CD4-positive, alpha-beta memory T cell (primary cell): Measurements from ENCODE around the gene GAS2. TPM values are rescaled to one million over a fixed set of nuclear protein-coding genes. Genes with fewer than 3 reads are reported as not detected.

Experiments
- CTCF ChIA-PET: fragments of 350-600 bp; sonication (Branson Sonifier 250); formaldehyde crosslinking; loops from one replicate; lab custom pipeline; 2021; ENCODE audit warnings: inconsistent platforms; ENCODE audit not compliant: partially characterized antibody; lab: Charles Lee
- POLR2A ChIA-PET: fragments of 350-600 bp; sonication (Branson Sonifier 250); formaldehyde crosslinking; loops from one replicate; lab custom pipeline; 2021; ENCODE audit not compliant: partially characterized antibody; lab: Charles Lee
- DNase-seq, 5 donors: peaks; one replicate each; pipeline versions ENCODE4 v3.0.0 to v3.0.0-alpha.2; 2020 to 2022; ENCODE audit warnings: mixed read lengths in 1 of 5
- H3K27ac ChIP-seq: one replicate; pipeline ENCODE4 v1.7.0; 2013; ENCODE audit warnings: low read depth, low read length
- H3K27me3 ChIP-seq: 2 replicates; pipeline ENCODE4 v1.7.0; 2013; ENCODE audit warnings: mild to moderate bottlenecking, low read length, moderate library complexity; ENCODE audit not compliant: insufficient read depth
- H3K36me3 ChIP-seq: 2 replicates; pipeline ENCODE4 v1.7.0; 2013; ENCODE audit warnings: mild to moderate bottlenecking, low read length, moderate library complexity; ENCODE audit not compliant: insufficient read depth
- H3K4me1 ChIP-seq: 2 replicates; pipeline ENCODE4 v1.7.0; 2013; ENCODE audit warnings: mild to moderate bottlenecking, low read length, moderate library complexity; ENCODE audit not compliant: insufficient read depth
- H3K4me3 ChIP-seq, 2 donors: one replicate each; pipeline ENCODE4 v1.7.0; 2013; ENCODE audit warnings: low read length in 2 of 2, mild to moderate bottlenecking in 1 of 2
- H3K9me3 ChIP-seq, 2 donors: one replicate each; pipeline ENCODE4 v1.7.0; 2013; ENCODE audit warnings: low read length in 2 of 2, control low read depth in 1 of 2; ENCODE audit not compliant: control insufficient read depth in 1 of 2
- H3K27ac Mint-ChIP-seq, 7 donors: one replicate each; pipeline ENCODE4 v1.8.0; 2020 to 2021; ENCODE audit warnings: mixed read lengths in 7 of 7, mild to moderate bottlenecking in 6 of 7, inconsistent platforms in 3 of 7, moderate library complexity in 3 of 7
- H3K27me3 Mint-ChIP-seq, 2 donors: one replicate each; pipeline ENCODE4 v1.8.0; 2020 to 2021; ENCODE audit warnings: mixed read lengths in 2 of 2
- H3K36me3 Mint-ChIP-seq, 2 donors: one replicate each; pipeline ENCODE4 v1.8.0; 2020 to 2021; ENCODE audit warnings: mixed read lengths in 2 of 2, inconsistent platforms in 1 of 2, mild to moderate bottlenecking in 1 of 2
- H3K4me1 Mint-ChIP-seq, 4 donors: one replicate each; pipeline ENCODE4 v1.8.0; 2020 to 2021; ENCODE audit warnings: mixed read lengths in 4 of 4, mild to moderate bottlenecking in 1 of 4
- H3K4me3 Mint-ChIP-seq, 8 donors: one replicate each; pipeline ENCODE4 v1.8.0; 2020 to 2021; ENCODE audit warnings: mixed read lengths in 8 of 8, mild to moderate bottlenecking in 7 of 8, moderate library complexity in 6 of 8, inconsistent platforms in 3 of 8
- H3K9me3 Mint-ChIP-seq, 8 donors: one replicate each; pipeline ENCODE4 v1.8.0; 2020 to 2021; ENCODE audit warnings: mixed read lengths in 8 of 8, mild to moderate bottlenecking in 5 of 8, inconsistent platforms in 3 of 8, moderate library complexity in 1 of 8
- intact Hi-C: fragments of 100-400 bp; cut with micrococcal nuclease; formaldehyde crosslinking; loops from one replicate; pipeline ENCODE4 v1.15.1; 2023
- polyA plus RNA-seq, 2 donors: library from polyadenylated mRNA; unstranded; fragments of 300-500 nt; fragmentation: Illumina TruSeq; gene quantifications; one replicate each; pipeline ENCODE4 v1.2.3, GENCODE V29; 2021
- total RNA-seq, 2 experiments: library from RNA; stranded (reverse); gene quantifications; one replicate each; pipeline ENCODE4 v1.2.3, GENCODE V29; 2021

Gene GAS2
- total and polyA plus RNA-seq, 4 experiments from 2014 or later, result 2.7 to 3.4 (median 3.1) TPM

DNA sequence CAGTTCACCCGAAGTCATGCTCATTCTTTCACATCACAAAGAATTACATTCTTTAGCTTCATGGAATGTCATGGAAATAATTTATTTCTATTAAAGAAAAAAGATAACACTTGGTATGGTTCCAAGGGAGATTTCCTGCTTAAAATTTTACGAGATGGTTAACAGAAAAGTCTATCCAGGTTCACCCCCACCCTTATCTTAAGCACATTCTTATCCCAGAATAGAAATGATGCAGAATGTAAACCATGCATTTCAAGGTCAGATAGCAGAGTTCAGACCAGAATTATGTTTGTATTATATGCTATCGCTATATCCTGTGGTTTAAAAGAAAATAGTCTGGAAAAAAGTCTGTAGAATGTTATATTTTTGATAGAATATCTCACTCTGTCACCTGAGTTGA lies 58.7 kb downstream of the GAS2 start:
- CTCF ChIA-PET, result no interaction called here
- intact Hi-C loops, result no loop called here
- Mint-ChIP-seq H3K36me3 (no peaks in the 10 kb centered on the region), H3K27me3 (no peaks in the 10 kb centered on the region), H3K4me3 (no peak overlapping the region), H3K27ac (no peak overlapping the region), H3K9me3 (no peaks in the 10 kb centered on the region), H3K4me1 (no peaks in the 10 kb centered on the region)
- no peak for DNase-seq
- no peak overlapping the region for H3K27ac ChIP-seq
- POLR2A ChIA-PET, result no interaction called here
- no peak overlapping the region for H3K4me3 ChIP-seq
- no peaks in the 10 kb centered on the region for H3K9me3 ChIP-seq
- no peaks in the 10 kb centered on the region for H3K36me3 ChIP-seq
- H3K4me1 ChIP-seq, result no peaks in the 10 kb centered on the region
- no peaks in the 10 kb centered on the region for H3K27me3 ChIP-seq

DNA sequence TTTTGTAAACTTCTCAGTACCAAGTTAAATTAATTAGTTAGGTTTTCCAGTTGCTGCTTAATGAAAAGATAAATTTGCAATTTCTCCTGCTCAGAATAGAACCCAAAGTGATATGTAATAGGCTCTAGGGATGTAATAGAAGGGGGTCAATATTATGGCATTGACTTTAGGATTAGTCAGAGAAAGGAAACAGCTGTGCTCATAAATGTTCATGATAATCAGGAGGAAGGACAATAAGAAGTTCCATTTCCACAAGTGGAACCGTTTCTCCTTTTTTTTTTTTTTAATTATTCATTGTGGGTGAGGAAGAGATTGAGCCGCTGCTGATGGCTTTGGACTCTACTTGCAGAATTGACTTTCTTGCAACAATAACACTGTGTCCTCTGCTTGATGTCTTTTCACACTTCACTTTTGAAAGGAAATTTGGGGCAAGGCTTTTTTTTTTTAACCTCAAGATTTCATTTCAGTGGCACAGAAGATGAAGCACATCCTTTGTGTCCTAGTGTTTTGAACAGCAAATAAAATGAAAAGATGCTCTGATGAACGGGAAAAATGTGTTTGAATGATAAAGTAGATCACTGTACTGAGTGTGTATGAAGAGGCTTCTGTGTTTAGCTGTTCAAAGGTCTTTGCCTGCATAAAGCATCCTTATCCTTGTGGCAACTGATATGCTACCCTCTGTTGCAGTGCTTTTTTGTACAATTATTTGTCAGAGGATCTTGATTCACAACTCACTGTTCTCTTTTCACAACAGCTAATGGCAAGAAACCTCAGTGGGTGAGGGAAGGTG lies 62.4 kb downstream of the GAS2 start:
- no peak overlapping the region for H3K27ac Mint-ChIP-seq
- Histone ChIP-seq H3K27me3 (no peaks in the 10 kb centered on the region), H3K4me3 (no peak overlapping the region), H3K4me1 (no peaks in the 10 kb centered on the region), H3K27ac (no peak overlapping the region), H3K9me3 (no peaks in the 10 kb centered on the region), H3K36me3 (no peaks in the 10 kb centered on the region)
- H3K4me3 Mint-ChIP-seq, result no peak overlapping the region
- H3K4me1 Mint-ChIP-seq, result no peaks in the 10 kb centered on the region
- H3K36me3 Mint-ChIP-seq, result no peaks in the 10 kb centered on the region
- DNase-seq, result no peak
- no peaks in the 10 kb centered on the region for H3K9me3 Mint-ChIP-seq
- ChIA-PET CTCF (no interaction called here), POLR2A (no interaction called here)
- H3K27me3 Mint-ChIP-seq, result peaks cover 0 to 1% of the 10 kb centered on the region in 2 donors
- intact Hi-C loops, result no loop called here

DNA sequence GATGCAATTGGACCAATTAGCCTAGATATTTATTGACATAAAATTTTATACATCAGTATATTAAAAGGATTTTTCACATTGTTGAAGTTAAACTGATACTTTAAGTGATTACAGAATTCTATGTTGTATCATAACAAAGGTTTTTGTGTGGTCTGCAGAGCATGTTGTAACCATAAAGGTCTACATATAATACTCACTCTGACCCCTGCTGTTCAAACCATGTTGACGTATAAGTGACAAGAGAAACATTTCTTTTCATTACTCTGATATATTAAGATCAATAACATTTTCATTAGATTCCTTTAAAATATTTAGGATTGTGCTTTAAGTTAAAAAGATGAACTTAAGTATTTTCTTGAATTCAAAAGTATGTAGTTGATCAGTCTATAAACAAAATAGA lies 63.9 kb downstream of the GAS2 start:
- Mint-ChIP-seq H3K27me3 (peaks cover 0 to 1% of the 10 kb centered on the region in 2 donors), H3K9me3 (no peaks in the 10 kb centered on the region), H3K27ac (no peak overlapping the region), H3K4me3 (no peak overlapping the region), H3K4me1 (no peaks in the 10 kb centered on the region), H3K36me3 (no peaks in the 10 kb centered on the region)
- Histone ChIP-seq H3K4me1 (no peaks in the 10 kb centered on the region), H3K4me3 (no peak overlapping the region), H3K27me3 (no peaks in the 10 kb centered on the region), H3K9me3 (no peaks in the 10 kb centered on the region), H3K27ac (no peak overlapping the region), H3K36me3 (no peaks in the 10 kb centered on the region)
- intact Hi-C loops, result loop anchor here (1.0 kb wide), 1 partner anchor 396 kb away; no protein-coding TSS in a partner anchor
- POLR2A ChIA-PET, result no interaction called here
- CTCF ChIA-PET, result no interaction called here
- peak in 4 of 5 donors; percentile 1 to 35 (median 3) for DNase-seq

DNA sequence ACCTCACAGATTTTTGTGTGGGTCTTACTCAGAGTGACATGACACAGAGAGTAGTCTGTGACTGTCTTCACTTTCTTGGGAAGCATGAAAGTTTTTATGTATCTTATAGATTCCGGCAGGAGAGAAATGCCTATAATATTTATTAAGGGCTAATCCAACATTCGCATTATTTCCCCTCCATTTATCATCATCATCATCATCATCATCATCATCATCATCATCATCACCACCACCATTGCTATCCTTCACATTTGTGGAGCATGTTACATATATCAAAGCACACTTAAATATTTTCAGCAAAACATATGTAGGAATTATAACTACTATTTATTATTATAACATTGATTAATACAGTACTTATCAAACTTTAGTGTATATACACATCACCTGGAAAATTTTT lies 66.2 kb downstream of the GAS2 start:
- POLR2A ChIA-PET, result no interaction called here
- intact Hi-C loops, result no loop called here
- H3K4me3 Mint-ChIP-seq, result no peak overlapping the region

DNA sequence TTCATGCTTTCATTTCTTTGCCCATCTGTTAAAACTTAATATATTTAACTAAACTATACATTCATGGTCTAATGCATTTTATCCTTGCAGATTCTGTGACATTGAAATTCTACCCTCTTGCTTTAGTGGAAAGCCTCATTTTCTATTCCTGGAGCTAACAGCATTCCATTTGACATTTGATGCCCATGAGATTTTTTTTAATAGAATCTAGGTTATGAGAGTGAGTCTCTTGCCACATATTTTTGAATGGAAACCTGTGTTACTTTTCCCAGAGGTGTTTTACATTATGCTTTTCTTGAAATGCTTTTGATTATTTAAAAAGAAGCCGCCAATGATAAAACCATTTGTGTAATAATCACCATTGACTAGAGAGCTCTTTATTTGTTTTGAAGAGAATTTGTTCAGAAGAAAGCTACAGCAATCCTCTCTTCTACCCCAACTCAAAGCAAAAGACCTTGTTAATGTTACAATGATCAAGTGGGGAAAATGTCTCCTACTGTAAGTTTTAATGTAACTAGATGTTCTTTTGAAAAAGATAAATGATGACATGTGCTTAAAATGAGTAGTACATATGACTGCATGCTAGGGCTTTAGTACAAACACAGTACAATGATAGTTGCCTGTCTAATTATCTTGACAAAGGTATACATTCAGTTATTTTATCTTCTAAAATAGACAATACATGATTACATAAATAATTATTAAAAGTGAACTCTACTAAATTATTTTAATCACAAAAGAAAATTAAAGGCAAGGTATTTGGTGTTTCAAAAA lies 67.3 kb downstream of the GAS2 start:
- ChIA-PET POLR2A (no interaction called here), CTCF (interaction anchor here (0.6 kb wide), 1 partner anchor 31 kb away, joined by 3 read pairs; no protein-coding TSS in a partner anchor)
- intact Hi-C loops, result no loop called here

More for the DNA sequence above, 66.2 kb downstream of the GAS2 start:
- no peaks in the 10 kb centered on the region for H3K9me3 Mint-ChIP-seq
- CTCF ChIA-PET, result no interaction called here
- Histone ChIP-seq H3K36me3 (no peaks in the 10 kb centered on the region), H3K4me1 (no peaks in the 10 kb centered on the region), H3K4me3 (no peak overlapping the region), H3K27ac (no peak overlapping the region), H3K27me3 (no peaks in the 10 kb centered on the region), H3K9me3 (no peaks in the 10 kb centered on the region)
- H3K27me3 Mint-ChIP-seq, result peaks cover 1 to 2% of the 10 kb centered on the region in 2 donors
- no peak overlapping the region for H3K27ac Mint-ChIP-seq
- H3K36me3 Mint-ChIP-seq, result no peaks in the 10 kb centered on the region
- no peak for DNase-seq
- no peaks in the 10 kb centered on the region for H3K4me1 Mint-ChIP-seq

DNA sequence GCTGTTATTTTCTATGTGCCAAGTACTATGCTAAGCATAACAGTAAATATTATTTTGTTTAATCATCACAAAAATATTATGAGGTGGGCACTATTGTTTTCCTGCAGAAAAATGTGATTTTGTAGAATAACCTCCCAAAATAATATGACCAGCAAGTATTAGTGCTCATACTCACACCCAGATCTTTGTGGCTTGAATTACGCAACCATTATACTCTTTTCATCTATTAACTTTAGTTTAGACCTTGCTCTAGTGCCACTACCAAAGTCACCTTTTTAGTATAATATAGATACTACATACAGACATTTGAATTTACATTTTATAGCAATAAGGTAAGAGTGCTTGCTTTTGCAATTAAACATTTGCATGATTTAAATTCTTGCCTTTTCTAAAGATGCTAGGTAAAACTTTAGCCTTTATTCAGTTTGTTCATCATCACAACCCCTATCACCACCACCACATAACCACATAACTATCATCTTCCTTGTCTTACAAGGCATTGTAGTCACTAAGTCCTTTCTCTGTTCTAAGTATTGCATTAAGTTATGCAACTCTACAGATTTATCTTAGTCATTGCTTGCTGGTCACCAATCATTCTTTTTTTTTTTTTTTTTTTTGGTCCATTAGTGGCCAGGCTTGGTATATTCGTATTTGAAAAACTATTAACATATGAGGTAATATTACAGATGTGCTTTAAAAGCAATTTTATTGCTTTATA lies 68.4 kb downstream of the GAS2 start:
- Histone ChIP-seq H3K27ac (no peak overlapping the region), H3K9me3 (no peaks in the 10 kb centered on the region), H3K27me3 (no peaks in the 10 kb centered on the region), H3K36me3 (no peaks in the 10 kb centered on the region), H3K4me1 (no peaks in the 10 kb centered on the region), H3K4me3 (no peak overlapping the region)
- H3K9me3 Mint-ChIP-seq, result no peaks in the 10 kb centered on the region
- H3K4me3 Mint-ChIP-seq, result no peak overlapping the region
- POLR2A ChIA-PET, result no interaction called here
- H3K36me3 Mint-ChIP-seq, result no peaks in the 10 kb centered on the region
- H3K27me3 Mint-ChIP-seq, result peaks cover 1 to 2% of the 10 kb centered on the region in 2 donors
- CTCF ChIA-PET, result no interaction called here
- no peak overlapping the region for H3K27ac Mint-ChIP-seq
- intact Hi-C loops, result no loop called here
- no peaks in the 10 kb centered on the region for H3K4me1 Mint-ChIP-seq
- DNase-seq, result no peak

More for the DNA sequence above, 67.3 kb downstream of the GAS2 start:
- DNase-seq, result no peak
- no peak overlapping the region for H3K27ac Mint-ChIP-seq
- H3K4me3 Mint-ChIP-seq, result no peak overlapping the region
- no peak overlapping the region for H3K27ac ChIP-seq
- no peaks in the 10 kb centered on the region for H3K4me1 ChIP-seq
- no peaks in the 10 kb centered on the region for H3K36me3 Mint-ChIP-seq
- H3K36me3 ChIP-seq, result no peaks in the 10 kb centered on the region
- H3K4me3 ChIP-seq, result no peak overlapping the region
- no peaks in the 10 kb centered on the region for H3K4me1 Mint-ChIP-seq
- no peaks in the 10 kb centered on the region for H3K9me3 Mint-ChIP-seq
- H3K9me3 ChIP-seq, result no peaks in the 10 kb centered on the region
- peaks cover 1 to 2% of the 10 kb centered on the region in 2 donors for H3K27me3 Mint-ChIP-seq
- no peaks in the 10 kb centered on the region for H3K27me3 ChIP-seq

DNA sequence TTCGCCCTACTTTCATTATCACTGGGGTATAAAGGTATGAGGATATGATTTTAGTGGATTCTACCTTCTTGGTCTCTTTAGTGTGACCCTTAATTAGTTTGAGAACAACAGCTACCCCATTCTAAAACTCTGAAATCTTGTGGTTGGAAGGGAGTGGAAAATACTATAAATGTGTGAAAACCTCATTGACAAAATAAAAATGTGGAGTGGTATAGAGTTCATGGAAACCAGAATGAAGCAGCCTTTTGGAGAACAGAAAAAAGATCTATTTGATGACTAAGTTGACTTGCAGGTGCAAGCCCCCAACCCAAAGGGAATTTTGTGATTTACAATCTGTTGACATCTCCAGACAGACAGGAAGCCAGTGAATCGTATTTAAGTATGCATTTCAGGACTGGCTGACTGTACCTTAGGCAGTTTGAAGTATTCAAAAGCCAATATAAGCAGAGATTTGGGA lies 75.8 kb downstream of the GAS2 start:
- no peaks in the 10 kb centered on the region for H3K4me1 ChIP-seq
- POLR2A ChIA-PET, result no interaction called here
- no peaks in the 10 kb centered on the region for H3K9me3 ChIP-seq
- H3K4me3 ChIP-seq, result no peak overlapping the region
- H3K4me1 Mint-ChIP-seq, result no peaks in the 10 kb centered on the region
- intact Hi-C loops, result no loop called here
- no peaks in the 10 kb centered on the region for H3K27me3 ChIP-seq
- H3K27me3 Mint-ChIP-seq, result peaks cover 6 to 8% of the 10 kb centered on the region in 2 donors
- DNase-seq, result no peak
- no peaks in the 10 kb centered on the region for H3K36me3 Mint-ChIP-seq
- no peak overlapping the region for H3K27ac ChIP-seq
- CTCF ChIA-PET, result no interaction called here
- H3K27ac Mint-ChIP-seq, result no peak overlapping the region
- H3K9me3 Mint-ChIP-seq, result peaks cover 0 to 2% (median 0%) of the 10 kb centered on the region in 8 donors
- H3K36me3 ChIP-seq, result no peaks in the 10 kb centered on the region
- H3K4me3 Mint-ChIP-seq, result no peak overlapping the region
